Adipose tissue (tissue), 3 donors: ENCODE measurements around the gene MYCBP. TPM values are rescaled to one million over a fixed set of nuclear protein-coding genes. Genes with fewer than 3 reads are reported as not detected.

Experiments
- polyA plus RNA-seq, 3 donors: library from polyadenylated mRNA; stranded (reverse); fragments of 200-250 nt; gene quantifications; one replicate each; pipeline ENCODE4 v1.2.3, GENCODE V29; 2013
- donor health status: healthy with polysubstance abuse.
- donor health status: Bipolar disorder and iron deficiency.
- donor health status: healthy.

Gene MYCBP
- polyA plus RNA-seq, 3 donors = 10.2 to 13.0 (median 11.7) TPM

Other genes starting within 250 kb of the MYCBP start
- gene RRAGC, start 13.6 kb downstream of the MYCBP start, polyA plus RNA-seq = 10 to 100 TPM in 2 of 3 donors, 1 to 10 TPM in 1; 9.0 to 49.6 (median 27.0) TPM
- under 1 TPM in 1 of 3 donors, not detected in 2; 0.04 TPM for gene GJA9, start 8.2 kb upstream of the MYCBP start, polyA plus RNA-seq
- 1 to 10 TPM in 1 of 3 donors, under 1 TPM in 2; 0.34 to 2.3 (median 0.47) TPM for gene RHBDL2, start 68.5 kb upstream of the MYCBP start, polyA plus RNA-seq
- gene AKIRIN1, start 117.9 kb upstream of the MYCBP start, polyA plus RNA-seq = 10 to 100 TPM in 2 of 3 donors, 1 to 10 TPM in 1; 9.5 to 47.0 (median 45.8) TPM
- 100 to 1,000 TPM; 285 to 896 (median 625) TPM for gene NDUFS5, start 153.0 kb upstream of the MYCBP start, polyA plus RNA-seq